Left lung (tissue), 10 donors: ENCODE measurements around the gene SLC22A15. TPM values are rescaled to one million over a fixed set of nuclear protein-coding genes. Genes with fewer than 3 reads are reported as not detected.

Experiments used
- ATAC-seq: fragments of 200-7000 bp; cut with Tn5 transposase; one replicate; pipeline ENCODE4 v1.9.1; 2020; ENCODE audit warnings: moderate library complexity
- DNase-seq, 4 donors: peaks; one replicate each; pipeline ENCODE4 v3.0.0-alpha.2; 2013 to 2020
- H3K27ac ChIP-seq, 2 donors: fragments of 200-600 bp; sonication (generic) in 1 of 2; one replicate each; pipeline versions ENCODE4 v1.5.0 to v1.8.0; 2020 to 2021
- H3K27me3 ChIP-seq, 2 donors: fragments of 200-600 bp; sonication (generic) in 1 of 2; one replicate each; pipeline versions ENCODE4 v1.5.0 to v1.8.0; 2020 to 2021
- H3K36me3 ChIP-seq, 2 donors: fragments of 200-600 bp; sonication (generic) in 1 of 2; one replicate each; pipeline versions ENCODE4 v1.5.0 to v1.8.0; 2020 to 2021
- H3K4me1 ChIP-seq, 2 donors: fragments of 200-600 bp; one replicate each; pipeline ENCODE4 v1.8.0; 2021
- H3K4me3 ChIP-seq, 2 donors: fragments of 200-600 bp; sonication (generic) in 1 of 2; one replicate each; pipeline versions ENCODE4 v1.5.0 to v1.8.0; 2020 to 2021; ENCODE audit warnings: mild to moderate bottlenecking in 1 of 2
- H3K9me3 ChIP-seq, 2 donors: fragments of 200-600 bp; sonication (generic) in 1 of 2; one replicate each; pipeline versions ENCODE4 v1.5.0 to v1.8.0; 2020 to 2021
- CTCF ChIP-seq, 2 donors: fragments of 200-600 bp; sonication (generic) in 1 of 2; IDR thresholded peaks; one replicate each; pipeline versions ENCODE4 v1.5.0 to v1.8.0; 2021; ENCODE audit warnings: antibody characterized with exemption in 2 of 2
- intact Hi-C, 2 donors: fragments of 100-400 bp; cut with DNase I; formaldehyde crosslinking; loops; one replicate each; pipeline versions ENCODE4 v1.11.2 to v1.14.2; 2022
- polyA plus RNA-seq, 6 donors: library from polyadenylated mRNA; unstranded; fragments of 120-200 nt; gene quantifications; one replicate each; pipeline ENCODE4 v1.2.1, GENCODE V29; 2013; ENCODE audit not compliant: insufficient read length in 6 of 6
- total RNA-seq, 2 donors: library from RNA; stranded (reverse); fragmentation: NEBNext Ultra II Directional; extraction: Animal tissue kit (Norgen Biotek cat#: 25700); gene quantifications; one replicate each; pipeline ENCODE4 v1.2.1, GENCODE V29; 2021
- donor health status: DM: no; HTN: yes; CAD: no.
- donor health status: DM: no; HTN: no; CAD: no.

SLC22A15 gene
- total and polyA plus RNA-seq, 8 donors: 3.2 to 23.0 (median 4.0) TPM

DNA sequence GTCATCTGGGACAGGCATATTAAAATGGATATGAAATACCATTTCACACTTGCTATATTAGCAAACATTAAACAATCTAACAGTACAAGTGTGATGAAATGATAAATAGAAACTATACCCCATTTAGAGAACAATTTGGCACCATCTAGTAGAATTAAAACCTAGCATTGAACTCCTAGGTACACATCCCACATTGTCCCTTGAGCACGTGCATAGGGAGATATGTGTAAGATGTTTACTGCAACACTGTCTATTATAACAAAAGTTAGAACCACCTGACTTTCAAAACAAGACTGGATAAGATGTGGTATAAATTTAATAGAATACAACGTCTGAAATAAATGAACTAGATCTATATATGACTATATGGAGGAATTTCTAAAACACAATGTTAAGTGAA, 3.8 kb downstream of the SLC22A15 start:
- Histone ChIP-seq H3K4me3 (no peak overlapping the region), H3K4me1 (peaks cover 5 to 62% of the 10 kb centered on the region in 2 donors), H3K27me3 (peaks cover 0 to 12% of the 10 kb centered on the region in 2 donors), H3K36me3 (peaks cover 0 to 2% of the 10 kb centered on the region in 2 donors), H3K27ac (no peak overlapping the region), H3K9me3 (no peaks in the 10 kb centered on the region)
- DNase-seq: no peak
- no peak for TF ChIP-seq CTCF (IDR thresholded peaks at IDR 0.05)
- ATAC-seq: no peak
- intact Hi-C loops: loop anchor here in 1 of 2 donors (5.0 kb wide), 1 partner anchor 173 kb away; no protein-coding TSS in a partner anchor

DNA sequence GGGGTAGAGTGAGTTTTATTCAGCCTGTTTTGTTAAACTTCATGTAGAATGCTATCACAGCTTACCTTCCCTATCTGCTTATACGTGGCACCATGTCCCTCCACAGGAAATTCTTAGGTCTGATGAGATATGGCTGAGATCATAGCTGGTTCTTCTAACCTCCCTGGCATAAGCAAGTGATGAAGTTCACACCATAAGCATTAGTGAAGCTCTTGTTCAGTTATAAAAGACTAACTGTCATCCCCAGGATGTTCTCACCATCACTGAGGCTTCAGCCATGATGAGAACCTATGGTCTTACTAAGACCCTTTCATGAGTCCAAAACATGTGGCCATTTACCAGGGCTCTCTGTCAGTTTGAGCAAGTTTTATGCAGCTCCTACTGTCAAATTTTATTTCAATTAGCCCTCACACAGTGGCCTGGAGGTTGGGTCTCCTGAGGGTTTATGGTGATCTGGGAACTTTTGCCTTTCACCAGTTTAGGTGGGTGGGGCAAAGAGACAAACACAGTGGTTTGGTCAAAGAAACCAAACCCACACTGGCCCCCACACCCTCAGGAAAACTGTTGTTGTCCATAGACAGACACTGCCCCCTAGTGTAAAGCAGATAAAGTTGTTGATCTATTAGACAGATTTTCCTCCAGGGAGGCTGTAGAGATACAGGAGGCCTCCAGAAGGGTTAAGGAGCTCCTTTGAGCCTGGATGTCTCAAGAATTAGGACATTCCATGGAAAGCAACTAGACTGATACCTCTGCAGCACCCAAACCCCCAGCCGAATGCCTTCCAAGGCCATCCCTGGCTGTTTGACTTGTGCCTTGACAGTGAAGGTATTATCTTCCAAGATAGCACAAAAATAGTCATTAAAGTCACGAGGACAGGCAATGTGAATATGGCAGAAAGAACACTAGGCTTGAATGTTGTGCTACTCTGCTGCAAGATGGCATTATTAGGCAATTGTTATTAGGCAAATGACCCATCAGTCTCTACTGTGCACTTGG, 5.0 kb downstream of the SLC22A15 start:
- Histone ChIP-seq H3K36me3 (peaks cover 0 to 5% of the 10 kb centered on the region in 2 donors), H3K27me3 (peaks cover 0 to 5% of the 10 kb centered on the region in 2 donors), H3K27ac (no peak overlapping the region), H3K9me3 (no peaks in the 10 kb centered on the region), H3K4me1 (peaks cover 5 to 56% of the 10 kb centered on the region in 2 donors), H3K4me3 (no peak overlapping the region)
- ATAC-seq (peak; percentile 63), DNase-seq (peak in 2 of 4 donors; percentile 6 to 17)
- peak in 1 of 2 donors; percentile 57 for TF ChIP-seq CTCF (IDR thresholded peaks at IDR 0.05)
- intact Hi-C loops: loop anchor here in 1 of 2 donors (5.0 kb wide), 1 partner anchor 174 kb away; no protein-coding TSS in a partner anchor

DNA sequence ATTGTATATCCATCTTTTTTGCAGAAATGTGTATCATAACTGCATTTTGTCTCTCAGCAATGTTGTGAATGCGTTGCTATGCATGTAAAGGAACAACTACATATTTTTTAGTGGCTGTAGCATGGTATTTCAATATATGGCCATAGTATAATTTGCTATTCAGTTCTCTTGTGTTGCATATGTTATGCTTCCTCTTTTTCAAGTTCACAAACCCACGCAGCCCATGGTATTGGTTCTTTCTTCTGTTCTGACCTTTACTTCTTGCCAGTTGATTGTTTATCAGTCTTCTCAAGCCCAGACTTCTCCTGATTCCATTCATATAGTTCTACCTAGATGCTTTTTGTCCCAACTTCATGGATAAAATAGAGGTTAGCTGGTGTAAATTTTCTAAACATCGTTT, 6.1 kb downstream of the SLC22A15 start:
- Histone ChIP-seq H3K4me3 (no peak overlapping the region), H3K27me3 (no peaks in the 10 kb centered on the region), H3K36me3 (peaks cover 0 to 5% of the 10 kb centered on the region in 2 donors), H3K4me1 (peaks cover 4 to 56% of the 10 kb centered on the region in 2 donors), H3K27ac (no peak overlapping the region), H3K9me3 (no peaks in the 10 kb centered on the region)
- TF ChIP-seq CTCF (IDR thresholded peaks at IDR 0.05): no peak
- ATAC-seq: no peak
- intact Hi-C loops: loop anchor here in 1 of 2 donors (5.0 kb wide), 1 partner anchor 175 kb away; no protein-coding TSS in a partner anchor
- DNase-seq: no peak

- H3K36me3 ChIP-seq: peaks cover 0 to 5% of the 10 kb centered on the region in 2 donors
- intact Hi-C loops: loop anchor here in 1 of 2 donors (5.0 kb wide), 1 partner anchor 176 kb away; no protein-coding TSS in a partner anchor
- no peaks in the 10 kb centered on the region for H3K9me3 ChIP-seq
- H3K4me3 ChIP-seq: no peak overlapping the region
- no peaks in the 10 kb centered on the region for H3K27me3 ChIP-seq
- no peak for DNase-seq
- peaks cover 0 to 49% of the 10 kb centered on the region in 2 donors for H3K4me1 ChIP-seq
- H3K27ac ChIP-seq: no peak overlapping the region
- peak; percentile 75 for ATAC-seq
- no peak for TF ChIP-seq CTCF (IDR thresholded peaks at IDR 0.05)
Measured at GRCh38 chr1:115983584-115983983, 7.3 kb downstream of the SLC22A15 start.

GRCh38 chr1:115987623-115988022, 11.3 kb downstream of the SLC22A15 start:
- Histone ChIP-seq H3K9me3 (no peaks in the 10 kb centered on the region), H3K4me1 (peaks cover 0 to 11% of the 10 kb centered on the region in 2 donors), H3K27ac (no peak overlapping the region), H3K27me3 (no peaks in the 10 kb centered on the region), H3K36me3 (peaks cover 0 to 10% of the 10 kb centered on the region in 2 donors), H3K4me3 (no peak overlapping the region)
- no peak for TF ChIP-seq CTCF (IDR thresholded peaks at IDR 0.05)
- intact Hi-C loops: no loop called here
- DNase-seq: no peak
- ATAC-seq: no peak
